RWPE2 (cell line): ENCODE data around the gene ZNF550.
A peak's percentile ranks its signal among the peaks of the same experiment; 100 is the strongest.
"Not testable (repeated sequence)": the region's sequence is repeated elsewhere in the genome, so short reads cannot be mapped to it uniquely, and the experiment has no call there.

Experiments
- ATAC-seq: fragments of 200-7000 bp; cut with Tn5 transposase; 3 replicates; pipeline ENCODE4 v1.9.1; 2021; ENCODE audit warnings: low read depth
- DNase-seq: peaks from one replicate; pipeline ENCODE4 v3.0.0-alpha.2; 2020; ENCODE audit warnings: low spot score
- H3K27ac ChIP-seq: fragments of 450-650 bp; 2 replicates; pipeline ENCODE4 v1.5.1; 2017; ENCODE audit warnings: mild to moderate bottlenecking; ENCODE audit not compliant: poor library complexity, severe bottlenecking
- H3K27me3 ChIP-seq: fragments of 250-450 bp; sonication (Bioruptor Pico); 2 replicates; pipeline ENCODE4 v1.5.1; 2021; ENCODE audit warnings: mild to moderate bottlenecking, moderate library complexity; ENCODE audit not compliant: insufficient read depth, poor library complexity, severe bottlenecking
- H3K36me3 ChIP-seq: fragments of 250-450 bp; sonication (Bioruptor Pico); 2 replicates; pipeline ENCODE4 v1.5.1; 2020; ENCODE audit warnings: low read depth, mild to moderate bottlenecking, moderate library complexity
- H3K4me1 ChIP-seq: fragments of 250-450 bp; sonication (Bioruptor Pico); 2 replicates; pipeline ENCODE4 v1.5.1; 2021; ENCODE audit warnings: mild to moderate bottlenecking, moderate library complexity; ENCODE audit not compliant: insufficient read depth, poor library complexity, severe bottlenecking
- H3K4me3 ChIP-seq: fragments of 250-450 bp; sonication (Bioruptor Pico); 2 replicates; pipeline ENCODE4 v1.5.1; 2021; ENCODE audit warnings: mild to moderate bottlenecking, moderate library complexity; ENCODE audit not compliant: severe bottlenecking
- H3K9me3 ChIP-seq: fragments of 250-450 bp; sonication (Bioruptor Pico); 2 replicates; pipeline ENCODE4 v1.5.1; 2021; ENCODE audit warnings: mild to moderate bottlenecking, moderate library complexity; ENCODE audit not compliant: severe bottlenecking
- CTCF ChIP-seq: fragments of 450-650 bp; IDR thresholded peaks from one replicate; pipeline ENCODE4 v1.5.1; 2017; ENCODE audit warnings: mild to moderate bottlenecking, moderate library complexity; ENCODE audit not compliant: poor library complexity, severe bottlenecking

Gene ZNF550

GRCh38 chr19:57537953-57538547, 21.6 kb downstream of the ZNF550 start:
- Histone ChIP-seq H3K9me3 (peaks cover 23% of the 10 kb centered on the region), H3K27ac (no peak overlapping the region), H3K36me3 (peaks cover 60% of the 10 kb centered on the region), H3K27me3 (no peaks in the 10 kb centered on the region), H3K4me3 (no peak overlapping the region), H3K4me1 (no peaks in the 10 kb centered on the region)
- no peak for TF ChIP-seq CTCF
- DNase-seq: no peak
- no peak for ATAC-seq

- Histone ChIP-seq H3K27ac (peak within 1 kb of the TSS; percentile 57), H3K27me3 (no peaks in the 10 kb centered on the region), H3K4me1 (peaks cover 5% of the 10 kb centered on the region), H3K9me3 (no peaks in the 10 kb centered on the region), H3K36me3 (peaks cover 18% of the 10 kb centered on the region), H3K4me3 (peak within 1 kb of the TSS; percentile 64)
- no peak for TF ChIP-seq CTCF
- ATAC-seq (peak; percentile 99), DNase-seq (peak; percentile 92)
Observed at GRCh38 chr19:57527136-57527881, 32.4 kb downstream of the ZNF550 start, which contains the start of gene ZNF549. Gene ZNF549 (plus strand): TSS chr19:57527356. CDS start chr19:57527574, 218 bp downstream.

- not testable (repeated sequence) for H3K27ac ChIP-seq, ATAC-seq, H3K9me3 ChIP-seq, H3K36me3 ChIP-seq, H3K4me3 ChIP-seq, H3K27me3 ChIP-seq, DNase-seq, H3K4me1 ChIP-seq
Observed at GRCh38 chr19:57518021-57518420, 41.6 kb downstream of the ZNF550 start.

GRCh38 chr19:57515255-57515654, 44.4 kb downstream of the ZNF550 start:
- TF ChIP-seq CTCF: no peak
- Histone ChIP-seq H3K36me3 (no peaks in the 10 kb centered on the region), H3K27me3 (no peaks in the 10 kb centered on the region), H3K4me3 (no peak overlapping the region), H3K4me1 (no peaks in the 10 kb centered on the region), H3K9me3 (peaks cover 14% of the 10 kb centered on the region), H3K27ac (no peak overlapping the region)
- ATAC-seq: no peak
- DNase-seq: no peak

GRCh38 chr19:57512845-57513244, 46.8 kb downstream of the ZNF550 start:
- Histone ChIP-seq H3K27ac (no peak overlapping the region), H3K9me3 (peaks cover 14% of the 10 kb centered on the region), H3K4me3 (no peak overlapping the region), H3K4me1 (no peaks in the 10 kb centered on the region), H3K27me3 (no peaks in the 10 kb centered on the region), H3K36me3 (no peaks in the 10 kb centered on the region; the same call in 1 of the 2 replicates)
- ATAC-seq: no peak
- no peak for DNase-seq
- TF ChIP-seq CTCF: no peak
